Naive B cell (primary cell): ENCODE data around the gene NOBOX. TPM values are rescaled to one million over a fixed set of nuclear protein-coding genes. Genes with fewer than 3 reads are reported as not detected.

Experiments
- polyA plus RNA-seq, 6 donors: library from polyadenylated mRNA; unstranded; fragments of 300-500 nt; fragmentation: Illumina TruSeq; gene quantifications; one replicate each; pipeline ENCODE4 v1.2.3, GENCODE V29; 2021; ENCODE audit warnings: low read depth in 6 of 6

Gene NOBOX
- polyA plus RNA-seq, 6 donors from 2014 or later: not detected

Other genes with a start within 250 kb of the NOBOX start
- gene CTAGE4, start 220.2 kb downstream of the NOBOX start, polyA plus RNA-seq: under 1 TPM in 1 of 6 donors, not detected in 5; 0.13 TPM
- 1 to 10 TPM; 2.8 to 5.7 (median 4.3) TPM for gene ARHGEF35, start 207.9 kb downstream of the NOBOX start, polyA plus RNA-seq
- gene OR2A42, start 164.1 kb downstream of the NOBOX start, polyA plus RNA-seq: under 1 TPM in 1 of 6 donors, not detected in 5; 0.97 TPM
- gene OR2A7, start 138.9 kb downstream of the NOBOX start, polyA plus RNA-seq: 1 to 10 TPM in 2 of 6 donors, under 1 TPM in 3, not detected in 1; 0.47 to 1.4 (median 0.86) TPM
- gene CTAGE8, start 134.4 kb downstream of the NOBOX start, polyA plus RNA-seq: 1 to 10 TPM in 1 of 6 donors, under 1 TPM in 3, not detected in 2; 0.22 to 1.2 (median 0.60) TPM
- 1 to 10 TPM in 1 of 6 donors, under 1 TPM in 1, not detected in 4; 0.21 to 1.5 TPM for gene OR2A1, start 91.3 kb downstream of the NOBOX start, polyA plus RNA-seq
- gene ARHGEF5, start 48.3 kb downstream of the NOBOX start, polyA plus RNA-seq: 1 to 10 TPM in 5 of 6 donors, not detected in 1; 1.3 to 5.7 (median 1.9) TPM